GM12873 (cell line): ENCODE results near the gene FOXN4.

Experiments
- CTCF ChIP-seq: IDR thresholded peaks from 2 replicates; pipeline ENCODE4 v1.5.1; 2012; ENCODE audit warnings: low read depth, mild to moderate bottlenecking, moderate library complexity, low read length, control low read depth; ENCODE audit not compliant: insufficient read depth; ENCODE audit errors: missing control alignments

The FOXN4 gene

GRCh38 chr12:109308534-109309380, at the start of gene FOXN4:
Gene FOXN4 (minus strand): TSS chr12:109309284. CDS start chr12:109308321, 963 bp downstream.
- no peak for TF ChIP-seq CTCF

GRCh38 chr12:109358154-109358869, 49.2 kb upstream of the FOXN4 start:
- TF ChIP-seq CTCF = no peak

- no peak for TF ChIP-seq CTCF
Observed at GRCh38 chr12:109357032-109357431, 47.9 kb upstream of the FOXN4 start.

- no peak for TF ChIP-seq CTCF
Observed at GRCh38 chr12:109356577-109356976, 47.5 kb upstream of the FOXN4 start.

GRCh38 chr12:109352184-109352583, 43.1 kb upstream of the FOXN4 start:
- TF ChIP-seq CTCF = no peak

- TF ChIP-seq CTCF = no peak
Observed at GRCh38 chr12:109347589-109347988, 38.5 kb upstream of the FOXN4 start, which contains the start of gene MYO1H. Gene MYO1H (plus strand): TSS chr12:109347900. CDS start chr12:109347961, 61 bp downstream.

- TF ChIP-seq CTCF = peak; percentile 53
Observed at GRCh38 chr12:109346920-109347319, 37.8 kb upstream of the FOXN4 start.
